Liver (tissue), 9 donors: ENCODE data around the gene RAB43. TPM values are rescaled to one million over a fixed set of nuclear protein-coding genes. Genes with fewer than 3 reads are reported as not detected.

Experiments used
- DNase-seq: peaks from one replicate; pipeline ENCODE4 v3.0.0-alpha.2; 2017; ENCODE audit warnings: low spot score
- H3K27ac ChIP-seq, 2 donors: one replicate each; pipeline ENCODE4 v1.7.0; 2013; ENCODE audit warnings: inconsistent platforms in 2 of 2, low read length in 2 of 2, control low read depth in 1 of 2, low read depth in 1 of 2, mild to moderate bottlenecking in 1 of 2
- H3K27me3 ChIP-seq, 4 donors: one replicate each; pipeline versions ENCODE4 v1.6.1 to v1.7.0; 2013; ENCODE audit warnings: low read length in 3 of 4, inconsistent platforms in 1 of 4, mild to moderate bottlenecking in 1 of 4, moderate library complexity in 1 of 4; ENCODE audit not compliant: control insufficient read depth in 4 of 4, insufficient read depth in 4 of 4
- H3K36me3 ChIP-seq, 4 donors: one replicate each; pipeline versions ENCODE4 v1.6.1 to v1.7.0; 2013; ENCODE audit warnings: low read length in 3 of 4, mild to moderate bottlenecking in 3 of 4, low read depth in 1 of 4, moderate library complexity in 1 of 4; ENCODE audit not compliant: control insufficient read depth in 4 of 4, insufficient read depth in 3 of 4
- H3K4me1 ChIP-seq, 4 donors: one replicate each; pipeline versions ENCODE4 v1.6.1 to v1.7.0; 2013; ENCODE audit warnings: low read length in 3 of 4, mild to moderate bottlenecking in 3 of 4, moderate library complexity in 1 of 4; ENCODE audit not compliant: control insufficient read depth in 4 of 4, insufficient read depth in 4 of 4
- H3K4me3 ChIP-seq, 3 donors: one replicate each; pipeline versions ENCODE4 v1.6.1 to v1.7.0; 2013; ENCODE audit warnings: low read length in 3 of 3, control low read depth in 1 of 3, low read depth in 1 of 3, mild to moderate bottlenecking in 1 of 3
- H3K9ac ChIP-seq, 2 donors: one replicate each; pipeline ENCODE4 v1.7.0; 2013; ENCODE audit warnings: low read length in 2 of 2, mild to moderate bottlenecking in 2 of 2, moderate library complexity in 2 of 2, control low read depth in 1 of 2, low read depth in 1 of 2
- H3K9me3 ChIP-seq, 4 donors: one replicate each; pipeline versions ENCODE4 v1.6.1 to v1.7.0; 2013; ENCODE audit warnings: low read length in 3 of 4; ENCODE audit not compliant: control insufficient read depth in 4 of 4
- ATF3 ChIP-seq: IDR thresholded peaks from 2 replicates; pipeline ENCODE4 v1.6.1; 2016; ENCODE audit warnings: antibody characterized with exemption
- EGR1 ChIP-seq, 2 donors: IDR thresholded peaks; 2 replicates each; pipeline ENCODE4 v1.6.1; 2016 to 2018; ENCODE audit warnings: antibody characterized with exemption in 2 of 2, low read depth in 2 of 2
- FOXA2 ChIP-seq: IDR thresholded peaks from 2 replicates; pipeline ENCODE4 v1.6.1; 2016; ENCODE audit warnings: antibody characterized with exemption
- GABPA ChIP-seq, 2 donors: IDR thresholded peaks in 1 of 2; conservative IDR thresholded peaks in 1 of 2; 2 replicates each; pipeline ENCODE4 v1.6.1; 2016; ENCODE audit warnings: antibody characterized with exemption in 2 of 2, mild to moderate bottlenecking in 1 of 2, moderate library complexity in 1 of 2
- HNF4A ChIP-seq, 2 donors: conservative IDR thresholded peaks; 2 replicates each; pipeline ENCODE4 v1.6.1; 2016; ENCODE audit warnings: antibody characterized with exemption in 2 of 2, mild to moderate bottlenecking in 2 of 2
- HNF4G ChIP-seq: IDR thresholded peaks from 2 replicates; pipeline ENCODE4 v1.6.1; 2016; ENCODE audit warnings: antibody characterized with exemption
- JUND ChIP-seq, 2 donors: IDR thresholded peaks; 2 replicates each; pipeline ENCODE4 v1.6.1; 2016; ENCODE audit warnings: antibody characterized with exemption in 2 of 2
- NR2F2 ChIP-seq: IDR thresholded peaks from 2 replicates; pipeline ENCODE4 v1.6.1; 2016; ENCODE audit warnings: antibody characterized with exemption
- REST ChIP-seq: IDR thresholded peaks from 2 replicates; pipeline ENCODE4 v1.6.1; 2016; ENCODE audit warnings: antibody characterized with exemption, mild to moderate bottlenecking
- RXRA ChIP-seq, 2 donors: IDR thresholded peaks; 2 replicates each; pipeline ENCODE4 v1.6.1; 2017 to 2018; ENCODE audit warnings: antibody characterized with exemption in 2 of 2, mild to moderate bottlenecking in 1 of 2
- SP1 ChIP-seq: IDR thresholded peaks from 2 replicates; pipeline ENCODE4 v1.6.1; 2018; ENCODE audit warnings: antibody characterized with exemption, mild to moderate bottlenecking
- TAF1 ChIP-seq: conservative IDR thresholded peaks from 2 replicates; pipeline ENCODE4 v1.6.1; 2016; ENCODE audit warnings: antibody characterized with exemption, mild to moderate bottlenecking
- WGBS: extraction: QIAGEN DNeasy Blood & Tissue Kit; methylation state at CpG from one replicate; pipeline ENCODE4 v1.1.7; 2013; 5-methylcytosine and 5-hydroxymethylcytosine counted together
- polyA plus RNA-seq, 2 donors: library from polyadenylated mRNA; stranded (reverse) in 1 of 2; unstranded in 1 of 2; fragments of 200-250 nt in 1 of 2; fragments of >200 nt in 1 of 2; fragmentation: Nextera tagmentation in 1 of 2; extraction: Ambion mirVana in 1 of 2; gene quantifications; one replicate each; pipeline versions ENCODE4 v1.2.1 to v1.2.3, GENCODE V29; 2013 to 2015
- total RNA-seq, 2 donors: library from RNA; depleted of rRNA; stranded (reverse); fragments of >200 nt; gene quantifications; one replicate each; pipeline ENCODE4 v1.2.3, GENCODE V29; 2014
- TF ChIP-seq, protein P1 (sequence below): IDR thresholded peaks from 2 replicates; pipeline ENCODE4 v1.6.1; 2016; ENCODE audit warnings: antibody characterized with exemption
- TF ChIP-seq, protein P2 (sequence below): fragments of 150-350 bp; IDR thresholded peaks from 2 replicates; pipeline ENCODE4 v1.5.1; 2017; ENCODE audit warnings: improper control_type of control experiment, low read depth, low read length; ENCODE audit not compliant: missing input control
- donor health status: healthy.
- donor health status: healthy.
- donor health status: healthy.
- donor health status: healthy.
- donor health status: healthy.

Gene RAB43
- total and polyA plus RNA-seq, 4 donors, result 13.4 to 58.1 (median 26.5) TPM

GRCh38 chr3:129116482-129116946, 5.1 kb downstream of the RAB43 start (continued):
- TF ChIP-seq REST, result peak; percentile 36
- peak; percentile 79 for TF ChIP-seq SP1

DNA sequence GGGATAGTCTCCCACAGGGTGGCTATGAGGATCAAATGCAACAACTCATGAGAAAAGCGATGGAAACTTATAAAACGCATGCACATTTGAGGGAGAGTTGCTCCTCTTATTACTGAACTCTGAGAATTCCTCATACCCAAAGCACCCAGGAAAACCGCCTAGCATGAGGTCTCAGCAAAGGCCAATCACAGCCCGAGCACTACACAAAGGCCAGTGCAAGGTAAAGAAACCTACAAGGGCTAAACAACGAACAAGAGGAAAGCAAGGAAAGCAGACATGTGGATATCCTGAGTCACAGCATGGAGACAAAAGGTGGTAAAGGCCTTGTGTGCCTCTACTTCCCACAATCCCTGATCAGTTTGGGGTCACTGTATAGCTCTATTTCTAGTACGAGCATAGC, 7.1 kb downstream of the RAB43 start:
- DNase-seq, result no peak
- WGBS, result 92% methylated on average over 6 of the region's 6 CpGs
- Histone ChIP-seq H3K4me3 (no peak overlapping the region), H3K9ac (no peak overlapping the region), H3K36me3 (peaks cover 0 to 10% (median 5%) of the 10 kb centered on the region in 4 donors), H3K4me1 (peaks cover 13 to 75% (median 65%) of the 10 kb centered on the region in 4 donors), H3K9me3 (no peaks in the 10 kb centered on the region), H3K27ac (peak overlapping the region; percentile 1 to 36), H3K27me3 (no peaks in the 10 kb centered on the region)
- no peak for TF ChIP-seq JUND (IDR thresholded peaks at IDR 0.05)
- TF ChIP-seq HNF4G, result no peak
- TF ChIP-seq EGR1 (IDR thresholded peaks at IDR 0.05; ENCODE audit: low read depth in 2 of 2), result no peak
- TF ChIP-seq TAF1, result no peak
- no peak for TF ChIP-seq ATF3
- TF ChIP-seq FOXA2, result no peak
- no peak for TF ChIP-seq NR2F2
- TF ChIP-seq, protein P1, sequence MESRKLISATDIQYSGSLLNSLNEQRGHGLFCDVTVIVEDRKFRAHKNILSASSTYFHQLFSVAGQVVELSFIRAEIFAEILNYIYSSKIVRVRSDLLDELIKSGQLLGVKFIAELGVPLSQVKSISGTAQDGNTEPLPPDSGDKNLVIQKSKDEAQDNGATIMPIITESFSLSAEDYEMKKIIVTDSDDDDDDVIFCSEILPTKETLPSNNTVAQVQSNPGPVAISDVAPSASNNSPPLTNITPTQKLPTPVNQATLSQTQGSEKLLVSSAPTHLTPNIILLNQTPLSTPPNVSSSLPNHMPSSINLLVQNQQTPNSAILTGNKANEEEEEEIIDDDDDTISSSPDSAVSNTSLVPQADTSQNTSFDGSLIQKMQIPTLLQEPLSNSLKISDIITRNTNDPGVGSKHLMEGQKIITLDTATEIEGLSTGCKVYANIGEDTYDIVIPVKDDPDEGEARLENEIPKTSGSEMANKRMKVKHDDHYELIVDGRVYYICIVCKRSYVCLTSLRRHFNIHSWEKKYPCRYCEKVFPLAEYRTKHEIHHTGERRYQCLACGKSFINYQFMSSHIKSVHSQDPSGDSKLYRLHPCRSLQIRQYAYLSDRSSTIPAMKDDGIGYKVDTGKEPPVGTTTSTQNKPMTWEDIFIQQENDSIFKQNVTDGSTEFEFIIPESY, result no peak
- TF ChIP-seq RXRA (IDR thresholded peaks at IDR 0.05), result no peak
- no peak for TF ChIP-seq GABPA (IDR thresholded peaks at IDR 0.05 in 1 of 2, conservative IDR thresholded peaks at IDR 0.05 in 1 of 2)
- no peak for TF ChIP-seq HNF4A (conservative IDR thresholded peaks at IDR 0.05)

DNA sequence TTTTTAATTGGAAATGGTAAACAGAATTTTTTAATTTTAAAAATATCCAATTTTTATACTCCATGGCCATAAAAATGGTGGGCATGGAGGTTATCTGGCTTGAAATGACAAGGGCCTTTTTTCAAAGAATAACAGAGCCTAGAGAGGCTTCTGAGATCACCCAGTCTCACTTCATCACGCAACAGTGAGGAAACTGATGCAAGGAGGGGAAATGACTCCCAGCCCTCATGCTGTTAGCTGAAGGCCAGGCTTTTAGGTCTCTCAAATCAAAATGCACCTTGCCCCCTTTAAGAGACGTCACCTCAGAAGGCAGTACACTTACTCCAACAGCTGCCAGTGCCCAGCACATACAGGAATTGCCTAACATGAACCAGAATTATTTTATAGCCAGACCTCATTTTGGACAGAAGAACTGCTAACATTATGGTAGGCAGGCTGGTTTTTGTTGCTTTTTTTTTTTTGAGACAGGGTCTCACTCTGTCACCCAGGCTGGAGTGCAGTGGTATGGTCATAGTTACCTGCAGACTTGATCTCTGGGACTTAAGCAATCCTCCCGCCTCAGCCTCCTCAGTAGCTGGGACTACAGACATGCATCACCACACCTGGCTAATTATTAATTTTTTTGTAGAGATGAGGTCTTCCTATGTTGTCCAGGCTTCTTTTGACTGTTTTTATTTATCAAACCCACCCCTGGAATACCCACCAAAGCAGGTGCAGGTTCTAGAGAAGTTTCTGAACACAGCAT, 9.1 kb downstream of the RAB43 start:
- WGBS, result 59% methylated on average over 3 of the region's 3 CpGs
- no peak for TF ChIP-seq ATF3
- TF ChIP-seq, protein P1, result no peak
- TF ChIP-seq, protein P2, sequence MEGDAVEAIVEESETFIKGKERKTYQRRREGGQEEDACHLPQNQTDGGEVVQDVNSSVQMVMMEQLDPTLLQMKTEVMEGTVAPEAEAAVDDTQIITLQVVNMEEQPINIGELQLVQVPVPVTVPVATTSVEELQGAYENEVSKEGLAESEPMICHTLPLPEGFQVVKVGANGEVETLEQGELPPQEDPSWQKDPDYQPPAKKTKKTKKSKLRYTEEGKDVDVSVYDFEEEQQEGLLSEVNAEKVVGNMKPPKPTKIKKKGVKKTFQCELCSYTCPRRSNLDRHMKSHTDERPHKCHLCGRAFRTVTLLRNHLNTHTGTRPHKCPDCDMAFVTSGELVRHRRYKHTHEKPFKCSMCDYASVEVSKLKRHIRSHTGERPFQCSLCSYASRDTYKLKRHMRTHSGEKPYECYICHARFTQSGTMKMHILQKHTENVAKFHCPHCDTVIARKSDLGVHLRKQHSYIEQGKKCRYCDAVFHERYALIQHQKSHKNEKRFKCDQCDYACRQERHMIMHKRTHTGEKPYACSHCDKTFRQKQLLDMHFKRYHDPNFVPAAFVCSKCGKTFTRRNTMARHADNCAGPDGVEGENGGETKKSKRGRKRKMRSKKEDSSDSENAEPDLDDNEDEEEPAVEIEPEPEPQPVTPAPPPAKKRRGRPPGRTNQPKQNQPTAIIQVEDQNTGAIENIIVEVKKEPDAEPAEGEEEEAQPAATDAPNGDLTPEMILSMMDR, result no peak
- no peak for TF ChIP-seq FOXA2
- TF ChIP-seq HNF4A (conservative IDR thresholded peaks at IDR 0.05), result peak; percentile 37
- TF ChIP-seq RXRA (IDR thresholded peaks at IDR 0.05), result peak in 1 of 2 donors; percentile 9
- TF ChIP-seq HNF4G, result no peak
- Histone ChIP-seq H3K27me3 (no peaks in the 10 kb centered on the region), H3K36me3 (peaks cover 0 to 15% (median 10%) of the 10 kb centered on the region in 4 donors), H3K27ac (no peak overlapping the region), H3K9ac (no peak overlapping the region), H3K9me3 (no peaks in the 10 kb centered on the region), H3K4me1 (peaks cover 11 to 68% (median 58%) of the 10 kb centered on the region in 4 donors), H3K4me3 (no peak overlapping the region)
- DNase-seq, result no peak
